HTR-8/SVneo (cell line): ENCODE measurements around the gene CCDC74B.
"Not testable (repeated sequence)": the region's sequence is repeated elsewhere in the genome, so short reads cannot be mapped to it uniquely, and the experiment has no call there.

Source experiments
- DNase-seq: peaks from one replicate; pipeline ENCODE4 v3.0.0; 2011; ENCODE audit warnings: low spot score, mixed read lengths; ENCODE audit not compliant: insufficient read length
- FAIRE-seq: peaks from 2 replicates; lab custom pipeline; 2011; peaks lifted over from hg19 to GRCh38; lab: Jason Lieb, UNC

Gene CCDC74B

GRCh38 chr2:130152816-130153595, 8.1 kb upstream of the CCDC74B start:
- DNase-seq (no peak), FAIRE-seq (no peak)

- FAIRE-seq, DNase-seq: not testable (repeated sequence)
Measured at GRCh38 chr2:130152136-130152815, 7.4 kb upstream of the CCDC74B start.

GRCh38 chr2:130151145-130151512, 6.2 kb upstream of the CCDC74B start:
- not testable (repeated sequence) for DNase-seq, FAIRE-seq

GRCh38 chr2:130150181-130151144, 5.6 kb upstream of the CCDC74B start:
- DNase-seq (no peak), FAIRE-seq (no peak)

GRCh38 chr2:130148515-130148914, 3.6 kb upstream of the CCDC74B start:
- not testable (repeated sequence) for FAIRE-seq, DNase-seq

- DNase-seq, FAIRE-seq: not testable (repeated sequence)
Measured at GRCh38 chr2:130143266-130144039, 1.5 kb downstream of the CCDC74B start.

- FAIRE-seq, DNase-seq: not testable (repeated sequence)
Measured at GRCh38 chr2:130142396-130143265, 2.3 kb downstream of the CCDC74B start.

GRCh38 chr2:130141645-130142370, 3.1 kb downstream of the CCDC74B start:
- not testable (repeated sequence) for FAIRE-seq, DNase-seq

GRCh38 chr2:130141002-130141401, 3.9 kb downstream of the CCDC74B start:
- not testable (repeated sequence) for DNase-seq, FAIRE-seq

GRCh38 chr2:130140516-130140915, 4.4 kb downstream of the CCDC74B start:
- not testable (repeated sequence) for DNase-seq, FAIRE-seq

GRCh38 chr2:130139331-130140280, 5.3 kb downstream of the CCDC74B start:
- FAIRE-seq, DNase-seq: not testable (repeated sequence)

- not testable (repeated sequence) for FAIRE-seq, DNase-seq
Measured at GRCh38 chr2:130138841-130139251, 6.1 kb downstream of the CCDC74B start.

GRCh38 chr2:130138326-130138725, 6.6 kb downstream of the CCDC74B start:
- not testable (repeated sequence) for DNase-seq, FAIRE-seq

GRCh38 chr2:130137118-130137517, 7.8 kb downstream of the CCDC74B start:
- not testable (repeated sequence) for FAIRE-seq, DNase-seq

GRCh38 chr2:130136546-130136945, 8.4 kb downstream of the CCDC74B start:
- not testable (repeated sequence) for FAIRE-seq, DNase-seq

- FAIRE-seq (no peak), DNase-seq (no peak)
Measured at GRCh38 chr2:130135692-130136541, 9.0 kb downstream of the CCDC74B start.
